HG02588 (cell line): ENCODE measurements around the gene MGARP.

ENCODE experiments used
- ATAC-seq: cut with Tn5 transposase; IDR thresholded peaks from one replicate; pipeline ENCODE4 v1.9.1; 2021; ENCODE audit warnings: mild to moderate bottlenecking, moderate library complexity; ENCODE audit not compliant: unreplicated experiment

Gene MGARP

DNA sequence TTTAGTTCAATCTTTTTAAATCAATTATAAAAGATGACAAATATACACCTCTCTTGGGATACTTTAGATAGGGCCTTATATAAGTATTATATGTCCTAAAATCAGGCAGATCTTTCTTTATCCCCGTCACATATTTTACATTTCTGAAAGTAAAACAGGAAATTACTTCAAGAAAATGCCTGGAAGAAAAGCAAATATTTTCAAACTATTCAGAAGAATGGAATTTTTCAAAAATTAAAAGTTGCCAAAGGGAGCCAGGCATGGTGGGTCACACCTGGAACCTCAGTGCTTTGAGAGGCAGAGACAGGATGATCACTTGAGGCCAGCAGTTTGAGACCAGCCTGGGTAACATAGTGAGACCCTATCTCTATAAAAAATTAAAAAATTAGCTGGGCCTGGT lies 34.4 kb downstream of the MGARP start:
- ATAC-seq, result no peak

- ATAC-seq, result no peak
Measured at GRCh38 chr4:139243448-139244365, 36.3 kb downstream of the MGARP start.

- ATAC-seq, result no peak
Measured at GRCh38 chr4:139242511-139243051, 37.4 kb downstream of the MGARP start.

DNA sequence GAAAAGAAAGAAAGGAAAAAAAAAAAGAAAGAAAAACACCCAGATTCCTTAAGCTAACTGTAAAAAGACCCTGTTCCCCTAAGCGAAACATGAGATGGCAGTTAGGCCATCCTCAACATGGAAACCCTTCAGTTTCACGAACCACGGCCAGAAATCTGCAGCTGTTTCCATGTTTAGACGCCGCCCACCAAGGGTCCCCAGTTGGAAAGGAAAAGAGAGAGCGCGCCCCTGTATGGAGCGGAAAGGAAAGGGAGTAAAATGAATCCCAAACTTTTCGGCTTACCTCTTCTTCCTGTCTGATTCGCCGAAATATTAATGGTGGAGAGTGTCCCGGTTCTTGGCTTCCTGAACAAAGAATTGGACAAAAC lies 38.3 kb downstream of the MGARP start:
- ATAC-seq, result no peak

- ATAC-seq, result no peak
Measured at GRCh38 chr4:139241086-139241783, 38.8 kb downstream of the MGARP start.

DNA sequence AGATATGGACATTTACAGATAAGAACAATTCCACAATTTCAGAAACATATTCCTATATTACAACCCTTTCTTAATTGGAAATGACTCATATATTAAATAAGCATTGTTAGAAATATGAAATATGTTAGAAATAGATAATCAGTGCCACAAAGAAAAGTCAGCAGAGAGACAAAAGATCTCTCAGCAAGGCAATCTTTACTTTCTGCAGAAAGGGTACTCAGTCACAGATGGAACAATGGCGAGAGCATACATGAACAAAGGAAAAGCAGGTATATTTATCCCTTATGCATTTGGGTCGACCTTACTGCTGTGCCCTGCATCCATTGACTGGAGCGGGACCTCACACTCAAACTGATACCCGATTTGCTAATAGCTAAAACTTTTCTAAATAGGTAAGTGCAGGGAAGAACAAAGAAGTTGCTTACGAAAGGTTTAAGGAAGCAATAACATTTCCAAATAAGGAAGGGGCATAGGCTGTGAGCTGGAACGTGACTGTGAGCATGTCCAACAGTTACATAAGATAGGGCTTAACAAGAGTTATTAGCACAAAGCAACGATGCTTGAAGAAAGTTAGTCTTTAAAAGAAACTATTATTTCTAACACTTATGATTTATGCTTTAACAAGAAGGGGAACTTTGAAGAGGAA lies 40.8 kb downstream of the MGARP start:
- ATAC-seq, result no peak

DNA sequence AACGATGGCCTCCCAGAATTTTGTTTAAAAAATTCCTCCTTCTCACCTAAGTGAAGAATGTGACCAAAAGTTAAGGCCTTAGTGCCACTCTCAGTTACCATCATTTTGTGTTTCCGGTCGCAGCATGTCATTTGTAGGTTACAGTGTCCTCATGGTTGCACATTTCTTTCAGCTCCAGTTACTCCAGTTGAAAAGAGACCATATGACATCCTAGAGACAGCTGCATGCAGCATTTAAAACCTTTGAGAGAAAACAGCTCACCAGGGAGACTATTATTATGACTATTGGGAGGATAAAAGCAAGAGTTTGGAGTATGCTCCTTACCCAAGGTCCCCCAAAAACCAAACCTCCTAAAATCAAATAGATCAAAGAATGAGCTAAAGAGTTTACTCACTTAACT lies 45.8 kb downstream of the MGARP start:
- no peak for ATAC-seq

- ATAC-seq, result peak; percentile 66
Measured at GRCh38 chr4:139229534-139230039, 50.4 kb downstream of the MGARP start.

DNA sequence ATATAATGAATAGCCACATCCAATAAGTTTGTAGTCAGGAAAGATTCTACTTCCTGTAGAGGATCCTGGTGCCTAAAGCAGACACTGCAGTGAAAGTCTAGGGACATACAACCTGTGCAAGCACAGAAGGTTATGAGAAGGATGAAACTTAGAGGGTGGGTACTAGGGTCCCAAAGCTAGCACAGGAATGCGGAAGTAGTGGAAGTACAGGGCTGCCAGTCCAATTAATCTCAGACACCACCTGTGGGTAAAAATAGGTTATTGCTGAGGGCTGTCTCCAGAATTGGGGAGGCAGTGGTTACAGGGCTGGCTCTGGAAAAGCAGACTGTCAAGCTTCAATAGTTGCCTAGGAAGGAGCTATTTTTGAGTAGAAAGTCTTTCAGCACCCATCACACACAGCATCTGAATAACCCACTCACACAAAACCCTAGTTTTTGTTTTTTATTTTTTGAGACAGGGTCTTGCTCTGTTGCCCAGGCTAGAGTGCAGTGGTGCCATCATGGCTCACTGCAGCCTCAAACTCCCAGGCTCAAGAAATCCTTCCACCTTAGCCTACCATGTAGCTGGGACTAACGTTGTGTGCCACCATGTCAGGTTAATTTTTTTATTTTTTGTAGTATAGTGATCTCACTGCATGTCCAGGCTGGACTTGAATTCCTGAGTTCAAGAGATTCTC lies 52.2 kb downstream of the MGARP start:
- no peak for ATAC-seq

DNA sequence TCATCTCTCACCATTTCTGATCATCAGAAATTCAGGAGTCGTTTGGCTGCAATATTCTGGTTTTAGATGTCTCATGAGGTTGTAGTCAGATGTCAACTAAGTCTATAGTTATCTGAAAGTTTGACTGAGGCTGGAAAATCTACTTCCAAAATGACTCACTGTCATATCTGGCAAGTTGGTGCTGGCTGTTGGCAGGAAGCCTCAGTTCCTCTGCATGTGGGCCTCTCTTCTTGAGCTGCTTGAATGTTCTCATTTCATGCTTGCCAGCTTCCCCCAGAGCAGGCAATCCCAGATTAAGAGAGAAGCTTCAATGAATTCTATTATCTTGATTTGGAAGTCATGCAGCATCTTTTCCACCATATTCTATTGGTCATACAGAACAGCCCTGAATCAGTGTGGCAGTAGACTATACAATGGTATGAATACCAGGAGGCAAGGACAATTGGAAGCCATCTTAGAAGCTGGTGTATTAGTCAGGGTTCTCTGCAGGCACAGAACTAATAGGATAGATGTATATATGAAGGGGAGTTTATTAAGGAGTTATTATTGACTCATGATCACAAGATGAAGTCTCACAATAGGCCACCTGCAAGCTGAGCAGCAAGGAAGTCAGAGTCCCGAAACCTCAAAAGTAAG lies 56.2 kb downstream of the MGARP start:
- ATAC-seq, result no peak

DNA sequence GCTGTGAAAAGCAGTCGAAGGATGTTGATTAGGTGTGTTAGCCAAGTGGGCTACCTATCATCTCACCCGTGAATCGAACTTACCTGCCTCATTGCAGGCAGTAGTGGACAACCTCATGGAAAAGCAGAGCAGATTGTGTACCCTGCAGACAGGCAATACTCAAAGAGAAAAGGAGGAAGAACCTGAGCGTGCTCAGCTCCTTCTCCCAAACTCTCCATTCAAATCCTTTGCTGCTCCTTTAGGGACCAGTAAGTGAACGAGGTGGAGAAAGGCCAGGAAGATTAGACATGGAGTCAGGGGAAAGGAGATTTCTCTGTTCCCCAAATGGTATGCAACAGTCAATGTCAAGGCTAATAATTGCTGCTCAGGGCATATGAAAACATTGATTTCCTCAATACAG lies 57.8 kb downstream of the MGARP start:
- no peak for ATAC-seq

DNA sequence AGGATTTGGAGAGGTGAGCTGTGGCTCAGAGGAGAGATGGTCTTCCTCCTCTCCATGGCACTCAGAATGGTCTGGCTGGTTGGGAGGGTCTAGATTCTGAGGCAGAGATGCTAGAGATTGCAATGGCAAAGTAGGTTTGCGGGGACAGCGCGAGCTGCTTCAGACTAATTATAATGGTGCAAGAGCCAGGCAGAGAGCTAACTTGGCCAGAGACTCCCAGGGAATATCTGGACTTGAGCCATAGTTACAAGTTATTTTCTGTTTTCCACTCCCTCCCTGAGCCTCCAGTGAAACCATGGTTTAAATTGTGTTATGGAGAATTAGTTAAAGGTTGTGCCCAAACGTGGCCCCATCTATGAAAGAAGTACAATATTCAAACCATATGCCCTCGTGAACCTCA lies 58.3 kb downstream of the MGARP start:
- ATAC-seq, result no peak

- ATAC-seq, result no peak
Measured at GRCh38 chr4:139219450-139220055, 60.5 kb downstream of the MGARP start.
